Uterus (tissue), 2 donors: ENCODE data around the gene CLSTN2.

ENCODE experiments used
- POLR2A ChIP-seq, 2 donors: fragments of 450-650 bp; IDR thresholded peaks; one replicate each; pipeline ENCODE4 v1.6.1; 2016; ENCODE audit warnings: antibody characterized with exemption in 2 of 2, mild to moderate bottlenecking in 1 of 2, moderate library complexity in 1 of 2
- TF ChIP-seq, protein P1 (sequence below), 4 experiments: fragments of 200-600 bp in 2 of 4; fragments of 450-650 bp in 2 of 4; sonication (generic) in 2 of 4; IDR thresholded peaks; one replicate each; pipeline ENCODE4 v1.5.1; 2016 to 2019; ENCODE audit warnings: antibody characterized with exemption in 4 of 4, mild to moderate bottlenecking in 2 of 4, moderate library complexity in 1 of 4

DNA sequence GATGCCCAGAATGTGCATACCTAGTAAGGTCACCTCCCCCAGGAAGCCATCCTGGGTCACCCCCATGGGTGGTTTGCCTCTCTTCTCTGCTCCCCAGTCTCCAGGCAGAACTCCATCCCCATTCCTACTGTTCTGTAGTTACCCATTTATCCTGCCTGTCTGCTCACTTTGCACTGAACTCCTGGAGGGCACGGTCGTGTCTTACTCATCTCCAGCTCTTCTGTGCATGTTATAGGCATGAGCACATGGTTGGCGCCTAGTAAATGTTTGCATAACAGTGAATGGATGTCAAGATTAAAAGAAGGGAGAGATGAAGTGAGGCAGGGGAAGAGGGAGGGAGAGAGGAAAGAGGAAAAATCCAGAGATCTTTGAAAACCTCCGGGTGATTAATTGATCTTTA, 534.5 kb downstream of the CLSTN2 start:
- TF ChIP-seq, protein P1, sequence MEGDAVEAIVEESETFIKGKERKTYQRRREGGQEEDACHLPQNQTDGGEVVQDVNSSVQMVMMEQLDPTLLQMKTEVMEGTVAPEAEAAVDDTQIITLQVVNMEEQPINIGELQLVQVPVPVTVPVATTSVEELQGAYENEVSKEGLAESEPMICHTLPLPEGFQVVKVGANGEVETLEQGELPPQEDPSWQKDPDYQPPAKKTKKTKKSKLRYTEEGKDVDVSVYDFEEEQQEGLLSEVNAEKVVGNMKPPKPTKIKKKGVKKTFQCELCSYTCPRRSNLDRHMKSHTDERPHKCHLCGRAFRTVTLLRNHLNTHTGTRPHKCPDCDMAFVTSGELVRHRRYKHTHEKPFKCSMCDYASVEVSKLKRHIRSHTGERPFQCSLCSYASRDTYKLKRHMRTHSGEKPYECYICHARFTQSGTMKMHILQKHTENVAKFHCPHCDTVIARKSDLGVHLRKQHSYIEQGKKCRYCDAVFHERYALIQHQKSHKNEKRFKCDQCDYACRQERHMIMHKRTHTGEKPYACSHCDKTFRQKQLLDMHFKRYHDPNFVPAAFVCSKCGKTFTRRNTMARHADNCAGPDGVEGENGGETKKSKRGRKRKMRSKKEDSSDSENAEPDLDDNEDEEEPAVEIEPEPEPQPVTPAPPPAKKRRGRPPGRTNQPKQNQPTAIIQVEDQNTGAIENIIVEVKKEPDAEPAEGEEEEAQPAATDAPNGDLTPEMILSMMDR (IDR thresholded peaks at IDR 0.05), result no peak
- no peak for TF ChIP-seq POLR2A (IDR thresholded peaks at IDR 0.05)
